ENCODE measurements around the gene BCL3.

DNA sequence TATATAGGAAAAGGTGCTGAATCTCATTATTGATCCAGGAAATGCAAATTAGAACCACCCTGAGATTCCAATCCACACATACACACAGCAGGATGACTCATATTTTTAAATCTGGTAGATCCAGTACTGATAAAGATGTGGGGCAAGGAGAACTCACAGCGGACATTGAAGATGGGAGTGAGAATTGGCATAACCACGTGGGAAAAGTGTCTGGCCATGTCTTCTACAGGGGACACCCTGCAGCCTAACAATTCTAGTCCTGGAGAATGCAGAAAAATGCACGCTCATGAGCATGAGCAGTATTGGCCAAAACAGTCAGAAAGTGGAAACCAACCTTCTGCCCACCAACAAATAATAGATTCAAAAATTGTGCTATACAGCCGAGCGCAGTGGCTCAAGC lies 13.5 kb upstream of the BCL3 start:
- TF ChIP-seq EZH2 (IDR thresholded peaks at IDR 0.05; ENCODE audit: borderline replicate concordance, control insufficient read depth, low read depth, low read length) (no peak), CREM (IDR thresholded peaks at IDR 0.05; ENCODE audit: low read depth) (no peak), ZNF274 (IDR thresholded peaks at IDR 0.05; ENCODE audit: insufficient read depth, insufficient read length) (no peak), NFXL1 (IDR thresholded peaks at IDR 0.05; ENCODE audit: borderline replicate concordance) (no peak), NFIC (IDR thresholded peaks at IDR 0.05; ENCODE audit: low read depth, low read length) (no peak), BACH1 (IDR thresholded peaks at IDR 0.05; ENCODE audit: borderline replicate concordance) (no peak), YY1 (IDR thresholded peaks at IDR 0.05; ENCODE audit: low read depth, low read length) (no peak), EGR1 (IDR thresholded peaks at IDR 0.05; ENCODE audit: borderline replicate concordance in 1 of 2, low read depth in 2 of 2, low read length in 2 of 2) (no peak), ATF7 (IDR thresholded peaks at IDR 0.05; ENCODE audit: low read depth) (no peak), NR2C1 (IDR thresholded peaks at IDR 0.05) (no peak), POLR2AphosphoS2 (IDR thresholded peaks at IDR 0.05; ENCODE audit: low read depth, low read length) (no peak)
- TF ChIP-seq, protein P1, sequence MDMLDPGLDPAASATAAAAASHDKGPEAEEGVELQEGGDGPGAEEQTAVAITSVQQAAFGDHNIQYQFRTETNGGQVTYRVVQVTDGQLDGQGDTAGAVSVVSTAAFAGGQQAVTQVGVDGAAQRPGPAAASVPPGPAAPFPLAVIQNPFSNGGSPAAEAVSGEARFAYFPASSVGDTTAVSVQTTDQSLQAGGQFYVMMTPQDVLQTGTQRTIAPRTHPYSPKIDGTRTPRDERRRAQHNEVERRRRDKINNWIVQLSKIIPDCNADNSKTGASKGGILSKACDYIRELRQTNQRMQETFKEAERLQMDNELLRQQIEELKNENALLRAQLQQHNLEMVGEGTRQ (IDR thresholded peaks at IDR 0.05; ENCODE audit: borderline replicate concordance, low read depth, low read length), result no peak
- TF ChIP-seq, protein P2, sequence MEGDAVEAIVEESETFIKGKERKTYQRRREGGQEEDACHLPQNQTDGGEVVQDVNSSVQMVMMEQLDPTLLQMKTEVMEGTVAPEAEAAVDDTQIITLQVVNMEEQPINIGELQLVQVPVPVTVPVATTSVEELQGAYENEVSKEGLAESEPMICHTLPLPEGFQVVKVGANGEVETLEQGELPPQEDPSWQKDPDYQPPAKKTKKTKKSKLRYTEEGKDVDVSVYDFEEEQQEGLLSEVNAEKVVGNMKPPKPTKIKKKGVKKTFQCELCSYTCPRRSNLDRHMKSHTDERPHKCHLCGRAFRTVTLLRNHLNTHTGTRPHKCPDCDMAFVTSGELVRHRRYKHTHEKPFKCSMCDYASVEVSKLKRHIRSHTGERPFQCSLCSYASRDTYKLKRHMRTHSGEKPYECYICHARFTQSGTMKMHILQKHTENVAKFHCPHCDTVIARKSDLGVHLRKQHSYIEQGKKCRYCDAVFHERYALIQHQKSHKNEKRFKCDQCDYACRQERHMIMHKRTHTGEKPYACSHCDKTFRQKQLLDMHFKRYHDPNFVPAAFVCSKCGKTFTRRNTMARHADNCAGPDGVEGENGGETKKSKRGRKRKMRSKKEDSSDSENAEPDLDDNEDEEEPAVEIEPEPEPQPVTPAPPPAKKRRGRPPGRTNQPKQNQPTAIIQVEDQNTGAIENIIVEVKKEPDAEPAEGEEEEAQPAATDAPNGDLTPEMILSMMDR (IDR thresholded peaks at IDR 0.05 in 2 of 3, conservative IDR thresholded peaks at IDR 0.05 in 1 of 3; ENCODE audit: control insufficient read depth in 2 of 3, extremely low read depth in 1 of 3, insufficient read depth in 1 of 3, low read depth in 3 of 3, low read length in 3 of 3), result no peak
